ENCODE results near the gene ARHGAP28.

The ARHGAP28 gene

DNA sequence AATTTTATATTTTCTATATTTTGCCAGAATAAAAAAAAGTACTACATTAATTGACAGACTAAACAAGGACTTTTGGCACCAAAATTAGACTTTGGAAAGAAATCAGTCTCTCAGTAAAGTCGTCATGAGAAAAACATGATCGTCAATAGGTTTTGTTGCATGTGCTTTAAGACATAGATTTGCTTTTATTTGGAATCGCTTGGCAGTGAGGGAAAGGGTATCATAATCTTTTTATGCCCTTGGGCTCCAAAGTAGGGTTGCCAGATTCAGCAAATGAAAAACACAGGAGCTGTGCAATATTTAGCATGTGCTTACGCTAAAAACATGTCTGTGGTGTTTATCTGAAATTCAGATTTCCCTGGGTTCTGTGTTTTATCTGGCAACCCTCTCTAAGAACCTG, 210.5 kb downstream of the ARHGAP28 start:
- H3K27ac ChIP-seq (replicated peaks): no peak overlapping the region
- no peaks in the 10 kb centered on the region for H3K27me3 ChIP-seq (ENCODE audit: insufficient read depth, poor library complexity, severe bottlenecking)
- DNase-seq (ENCODE audit: low read depth in 1 of 2, low spot score in 1 of 2): no peak
- no peak for TF ChIP-seq POLR2AphosphoS5 (IDR thresholded peaks at IDR 0.05; ENCODE audit: low read depth)
- TF ChIP-seq, protein P1, sequence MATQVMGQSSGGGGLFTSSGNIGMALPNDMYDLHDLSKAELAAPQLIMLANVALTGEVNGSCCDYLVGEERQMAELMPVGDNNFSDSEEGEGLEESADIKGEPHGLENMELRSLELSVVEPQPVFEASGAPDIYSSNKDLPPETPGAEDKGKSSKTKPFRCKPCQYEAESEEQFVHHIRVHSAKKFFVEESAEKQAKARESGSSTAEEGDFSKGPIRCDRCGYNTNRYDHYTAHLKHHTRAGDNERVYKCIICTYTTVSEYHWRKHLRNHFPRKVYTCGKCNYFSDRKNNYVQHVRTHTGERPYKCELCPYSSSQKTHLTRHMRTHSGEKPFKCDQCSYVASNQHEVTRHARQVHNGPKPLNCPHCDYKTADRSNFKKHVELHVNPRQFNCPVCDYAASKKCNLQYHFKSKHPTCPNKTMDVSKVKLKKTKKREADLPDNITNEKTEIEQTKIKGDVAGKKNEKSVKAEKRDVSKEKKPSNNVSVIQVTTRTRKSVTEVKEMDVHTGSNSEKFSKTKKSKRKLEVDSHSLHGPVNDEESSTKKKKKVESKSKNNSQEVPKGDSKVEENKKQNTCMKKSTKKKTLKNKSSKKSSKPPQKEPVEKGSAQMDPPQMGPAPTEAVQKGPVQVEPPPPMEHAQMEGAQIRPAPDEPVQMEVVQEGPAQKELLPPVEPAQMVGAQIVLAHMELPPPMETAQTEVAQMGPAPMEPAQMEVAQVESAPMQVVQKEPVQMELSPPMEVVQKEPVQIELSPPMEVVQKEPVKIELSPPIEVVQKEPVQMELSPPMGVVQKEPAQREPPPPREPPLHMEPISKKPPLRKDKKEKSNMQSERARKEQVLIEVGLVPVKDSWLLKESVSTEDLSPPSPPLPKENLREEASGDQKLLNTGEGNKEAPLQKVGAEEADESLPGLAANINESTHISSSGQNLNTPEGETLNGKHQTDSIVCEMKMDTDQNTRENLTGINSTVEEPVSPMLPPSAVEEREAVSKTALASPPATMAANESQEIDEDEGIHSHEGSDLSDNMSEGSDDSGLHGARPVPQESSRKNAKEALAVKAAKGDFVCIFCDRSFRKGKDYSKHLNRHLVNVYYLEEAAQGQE (IDR thresholded peaks at IDR 0.05; ENCODE audit: insufficient replicate concordance, low read depth): no peak
- TF ChIP-seq, protein P2, sequence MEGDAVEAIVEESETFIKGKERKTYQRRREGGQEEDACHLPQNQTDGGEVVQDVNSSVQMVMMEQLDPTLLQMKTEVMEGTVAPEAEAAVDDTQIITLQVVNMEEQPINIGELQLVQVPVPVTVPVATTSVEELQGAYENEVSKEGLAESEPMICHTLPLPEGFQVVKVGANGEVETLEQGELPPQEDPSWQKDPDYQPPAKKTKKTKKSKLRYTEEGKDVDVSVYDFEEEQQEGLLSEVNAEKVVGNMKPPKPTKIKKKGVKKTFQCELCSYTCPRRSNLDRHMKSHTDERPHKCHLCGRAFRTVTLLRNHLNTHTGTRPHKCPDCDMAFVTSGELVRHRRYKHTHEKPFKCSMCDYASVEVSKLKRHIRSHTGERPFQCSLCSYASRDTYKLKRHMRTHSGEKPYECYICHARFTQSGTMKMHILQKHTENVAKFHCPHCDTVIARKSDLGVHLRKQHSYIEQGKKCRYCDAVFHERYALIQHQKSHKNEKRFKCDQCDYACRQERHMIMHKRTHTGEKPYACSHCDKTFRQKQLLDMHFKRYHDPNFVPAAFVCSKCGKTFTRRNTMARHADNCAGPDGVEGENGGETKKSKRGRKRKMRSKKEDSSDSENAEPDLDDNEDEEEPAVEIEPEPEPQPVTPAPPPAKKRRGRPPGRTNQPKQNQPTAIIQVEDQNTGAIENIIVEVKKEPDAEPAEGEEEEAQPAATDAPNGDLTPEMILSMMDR (IDR thresholded peaks at IDR 0.05; ENCODE audit: insufficient read depth, low read length): no peak
- no peak for TF ChIP-seq SPI1 (IDR thresholded peaks at IDR 0.05; ENCODE audit: borderline replicate concordance, low read depth)
- no peak for TF ChIP-seq GABPA (IDR thresholded peaks at IDR 0.05; ENCODE audit: low read depth)
- no peak overlapping the region for H3K4me3 ChIP-seq (replicated peaks; ENCODE audit: insufficient read depth, low read length)

DNA sequence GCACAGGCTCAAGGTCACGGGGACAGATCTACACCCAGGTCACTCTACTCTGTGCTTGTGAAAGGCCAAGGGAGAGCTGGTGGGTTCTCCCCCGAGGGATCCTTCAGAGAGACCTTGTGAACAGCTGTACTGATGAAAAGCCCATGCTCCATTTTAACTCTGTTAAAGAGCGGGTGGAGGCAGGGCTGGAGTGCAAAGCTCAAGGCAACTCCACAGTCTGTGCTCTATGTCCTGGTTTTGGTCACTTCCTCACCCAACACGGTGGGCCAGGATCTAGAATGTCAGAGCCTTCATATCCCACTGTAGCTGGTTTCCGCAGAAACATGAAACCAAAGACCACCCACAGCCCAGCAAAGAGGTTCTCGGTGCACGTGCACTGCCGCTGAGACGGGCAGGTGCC, 210.9 kb downstream of the ARHGAP28 start:
- no peak for DNase-seq (ENCODE audit: low read depth in 1 of 2, low spot score in 1 of 2)
- H3K4me3 ChIP-seq (replicated peaks; ENCODE audit: insufficient read depth, low read length): no peak overlapping the region
- no peak overlapping the region for H3K27ac ChIP-seq (replicated peaks)
- no peaks in the 10 kb centered on the region for H3K27me3 ChIP-seq (ENCODE audit: insufficient read depth, poor library complexity, severe bottlenecking)
- no peak for TF ChIP-seq POLR2AphosphoS5 (IDR thresholded peaks at IDR 0.05; ENCODE audit: low read depth)
- no peak for TF ChIP-seq SPI1 (IDR thresholded peaks at IDR 0.05; ENCODE audit: borderline replicate concordance, low read depth)
- TF ChIP-seq, protein P1 (IDR thresholded peaks at IDR 0.05; ENCODE audit: insufficient replicate concordance, low read depth): no peak
- TF ChIP-seq GABPA (IDR thresholded peaks at IDR 0.05; ENCODE audit: low read depth): no peak
- TF ChIP-seq, protein P2 (IDR thresholded peaks at IDR 0.05; ENCODE audit: insufficient read depth, low read length): no peak

DNA sequence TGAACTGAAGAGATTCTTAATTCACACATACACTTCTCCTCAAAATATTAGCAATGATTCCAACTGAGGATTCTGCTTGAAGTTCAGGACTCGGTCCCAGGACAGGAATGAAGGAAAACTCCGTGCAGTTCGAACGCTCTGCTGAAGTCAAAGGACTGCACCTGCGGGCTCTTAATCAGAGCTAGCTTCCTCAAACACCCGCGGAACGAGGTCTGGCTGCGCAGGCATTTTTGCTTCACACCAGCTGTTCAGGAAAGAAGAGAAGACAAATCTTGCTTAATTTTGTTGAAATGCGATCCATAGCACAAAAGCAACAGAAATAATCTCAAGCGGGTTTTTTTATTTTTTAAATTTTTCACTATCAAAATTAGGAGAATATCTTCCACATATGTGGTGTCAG, 212.5 kb downstream of the ARHGAP28 start:
- no peak for TF ChIP-seq SPI1 (IDR thresholded peaks at IDR 0.05; ENCODE audit: borderline replicate concordance, low read depth)
- TF ChIP-seq GABPA (IDR thresholded peaks at IDR 0.05; ENCODE audit: low read depth): no peak
- no peak for TF ChIP-seq POLR2AphosphoS5 (IDR thresholded peaks at IDR 0.05; ENCODE audit: low read depth)
- TF ChIP-seq, protein P2 (IDR thresholded peaks at IDR 0.05; ENCODE audit: insufficient read depth, low read length): no peak
- TF ChIP-seq, protein P1 (IDR thresholded peaks at IDR 0.05; ENCODE audit: insufficient replicate concordance, low read depth): no peak
- DNase-seq (ENCODE audit: low read depth in 1 of 2, low spot score in 1 of 2): no peak
- Histone ChIP-seq H3K27me3 (ENCODE audit: insufficient read depth, poor library complexity, severe bottlenecking) (no peaks in the 10 kb centered on the region), H3K27ac (replicated peaks) (no peak overlapping the region), H3K4me3 (replicated peaks; ENCODE audit: insufficient read depth, low read length) (no peak overlapping the region)
